Skeletal muscle tissue (tissue), 4 donors: Measurements from ENCODE around the gene WDSUB1. TPM values are rescaled to one million over a fixed set of nuclear protein-coding genes. Genes with fewer than 3 reads are reported as not detected.

ENCODE experiments used
- H3K27ac ChIP-seq: one replicate; pipeline ENCODE4 v1.7.0; 2013; ENCODE audit warnings: mild to moderate bottlenecking, low read depth, low read length, inconsistent platforms
- H3K27me3 ChIP-seq, 3 donors: one replicate each; pipeline ENCODE4 v1.7.0; 2013; ENCODE audit warnings: low read length in 3 of 3; ENCODE audit not compliant: control insufficient read depth in 3 of 3, insufficient read depth in 3 of 3
- H3K36me3 ChIP-seq, 3 donors: one replicate each; pipeline ENCODE4 v1.7.0; 2013; ENCODE audit warnings: low read length in 3 of 3; ENCODE audit not compliant: control insufficient read depth in 3 of 3, insufficient read depth in 3 of 3
- H3K4me1 ChIP-seq, 3 donors: one replicate each; pipeline ENCODE4 v1.7.0; 2013; ENCODE audit warnings: low read length in 3 of 3, mild to moderate bottlenecking in 3 of 3; ENCODE audit not compliant: control insufficient read depth in 3 of 3, insufficient read depth in 3 of 3
- H3K4me3 ChIP-seq, 3 donors: one replicate each; pipeline ENCODE4 v1.7.0; 2013; ENCODE audit warnings: low read length in 3 of 3
- H3K9ac ChIP-seq, 3 donors: one replicate each; pipeline ENCODE4 v1.7.0; 2013; ENCODE audit warnings: low read length in 3 of 3, mild to moderate bottlenecking in 3 of 3, moderate library complexity in 2 of 3, low read depth in 1 of 3
- H3K9me3 ChIP-seq, 3 donors: one replicate each; pipeline ENCODE4 v1.7.0; 2013; ENCODE audit warnings: low read length in 3 of 3; ENCODE audit not compliant: control insufficient read depth in 3 of 3
- total RNA-seq: library from RNA; depleted of rRNA; stranded (reverse); fragments of >200 nt; gene quantifications from one replicate; pipeline ENCODE4 v1.2.3, GENCODE V29; 2014
- donor health status: Osteomylitis.

Gene WDSUB1
- total RNA-seq, 1 donor from 2014 or later, result 10.4 TPM

DNA sequence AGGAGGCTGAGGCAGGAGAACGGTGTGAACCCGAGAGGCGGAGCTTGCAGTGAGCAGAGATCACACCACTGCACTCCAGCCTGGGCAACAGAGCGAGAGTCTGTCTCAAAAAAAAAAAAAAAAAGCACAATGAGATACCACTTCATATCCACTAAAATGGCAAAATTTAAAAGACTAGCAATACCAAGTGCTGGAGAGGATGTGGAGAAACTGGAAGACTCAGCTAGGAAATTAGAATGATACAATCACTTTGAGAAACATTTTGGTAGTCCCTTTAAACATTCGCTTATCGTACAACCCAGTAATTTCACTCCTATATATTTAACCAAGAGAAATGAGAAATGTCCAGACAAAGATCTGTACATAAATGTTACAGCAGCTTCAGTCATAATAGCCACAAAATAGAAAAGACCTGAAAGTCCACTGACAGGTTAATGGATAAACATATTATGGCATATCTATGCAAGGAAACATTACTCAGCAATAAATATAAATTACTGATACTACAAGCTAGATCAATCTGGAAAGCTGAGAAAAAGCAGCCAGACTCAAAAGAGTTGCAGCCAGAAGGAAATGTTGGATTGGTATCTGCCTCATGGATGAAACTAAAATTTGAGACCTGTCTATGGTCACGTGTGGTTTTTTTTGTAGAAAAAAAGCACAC lies 40.0 kb downstream of the WDSUB1 start:
- peaks cover 2 to 14% (median 3%) of the 10 kb centered on the region in 3 donors for H3K36me3 ChIP-seq

DNA sequence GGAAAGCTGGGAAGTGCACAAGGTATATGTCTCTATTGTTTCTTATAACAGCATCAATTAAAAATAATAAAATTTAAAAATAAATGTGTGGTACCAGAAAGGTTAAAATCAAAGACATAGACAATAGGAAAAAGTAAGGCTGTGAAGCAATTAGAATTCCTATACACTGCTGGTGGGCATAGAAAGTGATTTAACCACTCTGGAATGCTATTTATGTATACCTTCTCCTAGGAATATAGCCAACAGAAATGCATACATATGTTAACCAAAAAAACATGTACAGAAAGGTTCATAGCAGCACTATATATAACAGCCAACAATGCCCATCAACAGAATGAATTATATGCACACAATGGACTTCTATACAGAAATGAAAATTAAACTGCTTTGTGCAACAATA lies 43.0 kb downstream of the WDSUB1 start:
- no peaks in the 10 kb centered on the region for H3K9me3 ChIP-seq
- H3K36me3 ChIP-seq, result peaks cover 2 to 25% (median 18%) of the 10 kb centered on the region in 3 donors

More for the DNA sequence above, 40.0 kb downstream of the WDSUB1 start:
- Histone ChIP-seq H3K4me3 (no peak overlapping the region), H3K9ac (no peak overlapping the region), H3K27me3 (no peaks in the 10 kb centered on the region), H3K27ac (no peak overlapping the region), H3K4me1 (peaks cover 0 to 4% (median 3%) of the 10 kb centered on the region in 3 donors), H3K9me3 (no peaks in the 10 kb centered on the region)

DNA sequence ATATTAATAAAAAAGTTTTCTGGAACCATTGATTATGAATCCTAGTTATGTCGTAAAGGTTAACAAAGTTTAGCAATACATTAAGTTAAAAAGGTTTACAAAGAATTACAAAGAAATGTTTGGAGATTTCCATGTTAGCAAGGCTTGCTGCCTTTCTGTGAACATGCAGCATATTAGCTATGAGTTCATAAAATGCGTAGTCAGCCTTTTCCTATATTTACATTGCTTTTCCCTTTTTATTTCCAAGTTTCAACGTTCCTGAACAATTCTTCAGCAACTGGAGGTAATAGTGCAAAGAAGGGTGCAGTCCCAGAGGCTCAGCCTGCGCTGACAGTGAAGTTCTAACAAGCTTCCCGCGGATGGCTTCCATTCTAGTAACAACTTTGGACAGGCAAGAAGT lies 51.6 kb downstream of the WDSUB1 start:
- H3K9ac ChIP-seq, result no peak overlapping the region
- no peaks in the 10 kb centered on the region for H3K4me1 ChIP-seq
- peaks cover 2 to 30% (median 29%) of the 10 kb centered on the region in 3 donors for H3K36me3 ChIP-seq
- H3K27me3 ChIP-seq, result no peaks in the 10 kb centered on the region
- no peak overlapping the region for H3K27ac ChIP-seq
- no peaks in the 10 kb centered on the region for H3K9me3 ChIP-seq
- no peak overlapping the region for H3K4me3 ChIP-seq

More for the DNA sequence above, 43.0 kb downstream of the WDSUB1 start:
- Histone ChIP-seq H3K9ac (no peak overlapping the region), H3K4me3 (no peak overlapping the region), H3K4me1 (no peaks in the 10 kb centered on the region), H3K27me3 (no peaks in the 10 kb centered on the region), H3K27ac (no peak overlapping the region)

DNA sequence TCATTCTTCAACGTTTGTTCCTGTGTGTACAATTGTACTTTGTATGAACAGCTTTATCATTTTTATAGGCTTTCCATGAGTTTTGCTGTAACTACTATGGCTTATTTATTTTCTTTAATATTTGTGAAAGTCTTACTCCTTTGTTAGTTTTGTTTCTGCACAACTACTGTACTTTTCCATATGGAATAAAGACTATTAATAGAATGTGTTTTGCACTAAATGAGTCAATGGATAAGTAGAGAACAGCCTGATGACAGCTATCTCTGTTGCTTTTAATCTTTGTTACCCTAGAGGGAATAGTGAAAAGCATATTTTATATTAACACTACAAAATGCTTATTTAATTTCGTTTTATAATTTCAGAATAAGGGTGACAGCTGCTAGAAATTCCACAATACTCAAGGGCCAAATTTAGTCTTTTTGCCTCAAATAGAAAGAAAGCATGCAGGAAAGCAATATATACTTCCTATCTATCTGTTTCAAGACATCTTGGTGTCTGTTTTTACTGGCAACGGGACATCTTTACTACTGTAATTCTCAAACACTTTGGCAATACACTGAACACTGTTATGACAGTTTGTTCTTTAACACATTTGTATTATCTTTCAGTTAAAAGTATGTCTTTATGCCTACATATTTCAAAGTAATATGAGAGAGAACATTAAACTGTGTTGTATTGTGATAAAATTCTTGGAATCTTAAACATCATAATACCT lies 53.9 kb downstream of the WDSUB1 start:
- H3K4me1 ChIP-seq, result peaks cover 0 to 6% (median 0%) of the 10 kb centered on the region in 3 donors
- H3K27ac ChIP-seq, result no peak overlapping the region
- H3K36me3 ChIP-seq, result peaks cover 8 to 32% (median 23%) of the 10 kb centered on the region in 3 donors

DNA sequence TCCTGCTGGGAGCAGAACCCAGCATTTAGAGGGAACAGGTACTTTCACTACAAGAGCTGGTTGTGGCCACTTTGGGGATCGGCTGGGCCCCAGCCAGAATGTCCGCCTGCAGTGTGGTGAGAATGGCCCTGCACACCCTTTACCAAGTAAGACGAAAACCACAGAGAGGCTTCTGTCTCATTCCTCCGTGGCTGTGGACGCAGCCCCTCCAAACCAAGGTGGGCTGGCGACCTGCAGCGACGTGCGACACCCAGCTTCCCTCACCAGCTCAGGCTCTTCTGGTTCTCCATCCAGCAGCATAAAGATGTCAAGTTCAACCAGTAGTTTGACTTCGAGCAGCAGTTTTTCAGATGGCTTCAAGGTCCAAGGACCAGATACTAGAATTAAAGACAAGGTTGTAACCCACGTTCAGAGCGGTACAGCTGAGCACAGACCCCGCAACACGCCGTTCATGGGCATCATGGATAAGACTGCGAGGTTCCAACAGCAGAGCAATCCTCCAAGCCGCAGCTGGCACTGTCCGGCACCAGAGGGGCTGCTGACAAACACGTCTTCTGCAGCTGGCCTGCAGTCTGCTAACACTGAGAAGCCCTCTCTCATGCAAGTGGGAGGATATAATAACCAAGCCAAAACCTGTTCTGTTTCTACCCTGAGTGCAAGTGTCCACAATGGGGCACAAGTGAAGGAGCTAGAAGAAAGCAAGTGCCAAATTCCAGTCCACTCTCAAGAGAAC lies 56.2 kb downstream of the WDSUB1 start:
- H3K4me1 ChIP-seq, result peaks cover 0 to 9% (median 2%) of the 10 kb centered on the region in 3 donors
- no peak overlapping the region for H3K4me3 ChIP-seq
- no peak overlapping the region for H3K9ac ChIP-seq
- H3K27ac ChIP-seq, result no peak overlapping the region
- no peaks in the 10 kb centered on the region for H3K9me3 ChIP-seq
- H3K36me3 ChIP-seq, result peaks cover 8 to 23% (median 17%) of the 10 kb centered on the region in 3 donors
- no peaks in the 10 kb centered on the region for H3K27me3 ChIP-seq

More for the DNA sequence above, 53.9 kb downstream of the WDSUB1 start:
- Histone ChIP-seq H3K27me3 (no peaks in the 10 kb centered on the region), H3K4me3 (no peak overlapping the region), H3K9me3 (no peaks in the 10 kb centered on the region), H3K9ac (no peak overlapping the region)

DNA sequence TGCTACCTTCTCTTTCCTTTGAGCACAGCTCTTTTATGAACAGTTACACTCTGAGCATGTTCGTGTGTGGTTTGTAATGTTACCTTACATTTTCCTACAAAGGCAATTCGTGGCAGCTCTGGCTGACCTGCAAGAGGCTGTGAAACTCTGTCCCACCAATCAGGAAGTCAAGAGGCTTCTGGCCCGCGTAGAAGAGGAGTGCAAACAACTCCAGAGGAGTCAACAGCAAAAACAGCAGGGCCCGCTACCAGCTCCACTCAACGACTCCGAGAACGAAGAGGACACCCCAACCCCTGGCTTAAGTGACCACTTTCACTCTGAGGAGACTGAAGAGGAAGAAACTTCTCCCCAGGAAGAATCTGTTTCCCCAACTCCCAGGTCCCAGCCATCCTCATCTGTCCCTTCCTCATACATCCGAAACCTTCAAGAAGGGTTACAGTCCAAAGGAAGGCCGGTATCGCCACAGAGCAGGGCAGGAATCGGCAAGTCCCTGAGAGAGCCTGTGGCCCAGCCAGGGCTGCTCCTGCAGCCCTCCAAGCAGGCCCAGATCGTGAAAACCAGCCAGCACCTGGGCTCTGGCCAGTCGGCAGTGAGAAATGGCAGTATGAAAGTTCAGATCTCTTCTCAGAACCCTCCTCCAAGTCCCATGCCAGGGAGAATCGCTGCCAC lies 56.9 kb downstream of the WDSUB1 start:
- Histone ChIP-seq H3K27me3 (no peaks in the 10 kb centered on the region), H3K9ac (no peak overlapping the region), H3K9me3 (no peaks in the 10 kb centered on the region), H3K36me3 (peaks cover 8 to 19% (median 13%) of the 10 kb centered on the region in 3 donors), H3K4me1 (peaks cover 4 to 9% (median 8%) of the 10 kb centered on the region in 3 donors), H3K27ac (no peak overlapping the region), H3K4me3 (no peak overlapping the region)

DNA sequence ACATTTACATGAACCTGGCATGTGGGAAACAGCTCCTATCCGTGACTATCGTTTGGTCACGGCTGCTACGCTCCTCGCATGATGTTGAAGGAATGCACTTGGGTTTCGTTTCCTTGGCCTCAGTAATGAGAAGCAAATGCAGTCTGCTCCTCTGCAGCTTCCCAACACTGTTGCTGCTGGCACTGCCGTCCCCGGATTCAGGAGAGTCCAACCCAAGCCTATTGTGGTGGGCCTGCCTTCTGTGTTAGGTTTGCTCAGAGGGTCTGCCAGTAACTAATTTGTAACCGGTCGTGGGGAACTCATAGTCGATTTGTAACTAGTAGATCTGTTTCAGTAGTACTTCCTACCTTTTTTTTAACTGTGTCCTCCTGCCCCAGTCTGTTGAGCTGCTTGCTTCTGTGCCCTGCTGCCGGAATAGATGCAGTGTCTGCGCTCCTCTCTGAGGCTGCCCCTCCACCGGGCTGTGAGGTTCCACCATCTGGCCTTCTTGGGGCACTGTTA lies 58.4 kb downstream of the WDSUB1 start:
- Histone ChIP-seq H3K4me1 (peaks cover 4 to 9% (median 8%) of the 10 kb centered on the region in 3 donors), H3K9ac (no peak overlapping the region), H3K4me3 (no peak overlapping the region), H3K27ac (no peak overlapping the region), H3K9me3 (no peaks in the 10 kb centered on the region), H3K27me3 (no peaks in the 10 kb centered on the region), H3K36me3 (peaks cover 12 to 17% (median 13%) of the 10 kb centered on the region in 3 donors)

DNA sequence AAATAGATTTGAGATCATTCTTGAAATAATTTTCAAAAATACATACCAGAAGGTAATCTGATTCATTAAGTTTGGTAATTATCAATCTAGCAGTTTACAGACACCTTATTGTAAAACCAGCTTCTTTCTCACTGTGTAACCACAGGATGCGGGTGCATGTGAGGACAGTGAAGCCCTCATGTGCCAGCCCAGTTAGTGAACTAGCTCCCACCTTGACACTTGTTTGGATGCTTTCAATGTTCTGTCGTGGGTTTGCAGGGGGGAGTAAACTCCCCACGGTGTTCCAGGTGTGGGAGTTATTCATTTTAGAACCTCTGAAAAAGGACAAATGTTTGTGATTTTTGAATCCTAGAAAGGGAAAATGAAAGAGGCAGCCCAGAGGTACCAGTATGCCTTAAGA lies 59.0 kb downstream of the WDSUB1 start:
- H3K4me3 ChIP-seq, result no peak overlapping the region
- H3K4me1 ChIP-seq, result peaks cover 4 to 9% (median 8%) of the 10 kb centered on the region in 3 donors
- H3K27me3 ChIP-seq, result no peaks in the 10 kb centered on the region
- no peaks in the 10 kb centered on the region for H3K9me3 ChIP-seq
- H3K27ac ChIP-seq, result no peak overlapping the region
- H3K36me3 ChIP-seq, result peaks cover 12 to 17% (median 13%) of the 10 kb centered on the region in 3 donors
- H3K9ac ChIP-seq, result no peak overlapping the region

DNA sequence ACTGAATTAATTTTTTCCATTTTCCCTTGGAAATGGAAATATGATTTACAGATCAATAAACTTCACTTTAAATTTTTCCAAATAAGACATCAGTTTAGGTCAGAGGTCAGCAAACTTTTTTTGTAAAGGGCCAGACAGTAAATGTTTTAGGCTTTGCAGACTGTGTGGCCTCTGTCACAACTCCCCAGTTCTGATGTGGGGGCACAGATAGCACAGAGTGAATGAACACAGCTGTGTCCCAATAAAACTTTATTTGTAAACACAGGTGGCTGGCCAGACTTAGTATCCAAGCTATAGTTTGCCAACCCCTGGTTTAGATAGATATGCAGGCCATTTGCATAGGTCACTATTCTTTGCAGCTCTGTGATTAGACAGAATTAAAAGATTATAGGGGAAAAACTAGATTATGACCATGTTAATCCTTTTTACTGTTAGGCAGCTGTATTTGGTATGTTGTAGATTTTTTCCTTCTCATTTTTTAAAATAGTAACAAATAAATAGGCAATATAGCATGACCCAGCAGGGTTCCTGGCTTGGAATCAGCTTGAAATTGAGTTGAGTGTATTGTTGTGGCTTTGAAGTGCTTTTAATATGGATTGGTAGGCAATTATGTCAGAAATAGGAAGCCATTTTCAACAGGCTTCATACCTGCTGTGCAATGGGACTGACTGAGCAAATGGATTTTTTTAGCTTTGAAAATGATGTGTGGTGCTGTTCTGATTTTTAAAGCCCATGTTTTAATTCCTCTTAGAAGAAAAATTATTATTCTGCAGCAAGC lies 59.7 kb downstream of the WDSUB1 start:
- no peak overlapping the region for H3K4me3 ChIP-seq
- H3K9ac ChIP-seq, result no peak overlapping the region
- H3K4me1 ChIP-seq, result peaks cover 4 to 9% (median 8%) of the 10 kb centered on the region in 3 donors
- H3K9me3 ChIP-seq, result no peaks in the 10 kb centered on the region
- H3K36me3 ChIP-seq, result peaks cover 13 to 17% (median 14%) of the 10 kb centered on the region in 3 donors
- no peaks in the 10 kb centered on the region for H3K27me3 ChIP-seq
- no peak overlapping the region for H3K27ac ChIP-seq
